Adrenal gland (tissue), 12 donors: ENCODE results near the gene EEF1AKMT3. TPM values are rescaled to one million over a fixed set of nuclear protein-coding genes. Genes with fewer than 3 reads are reported as not detected.
A peak's percentile ranks its signal among the peaks of the same experiment; 100 is the strongest.

Experiments used
- DNase-seq, 7 donors: peaks; one replicate each; pipeline ENCODE4 v3.0.0-alpha.2; 2019 to 2020
- H3K27ac ChIP-seq, 5 donors: fragments of 200-600 bp; sonication (generic) in 4 of 5; 1 replicate in 3 of 5; 2 replicates in 2 of 5; pipeline versions ENCODE4 v1.5.1 to v1.8.0; 2016 to 2020; ENCODE audit warnings: mild to moderate bottlenecking in 1 of 5
- H3K27me3 ChIP-seq: fragments of 200-600 bp; 2 replicates; pipeline ENCODE4 v1.8.0; 2021
- H3K36me3 ChIP-seq, 2 donors: fragments of 200-600 bp; replicated peaks in 1 of 2; 1 replicate in 1 of 2; 2 replicates in 1 of 2; pipeline versions ENCODE4 v1.5.1 to v1.8.0; 2018 to 2022
- H3K4me1 ChIP-seq, 2 donors: fragments of 200-600 bp; replicated peaks in 1 of 2; 1 replicate in 1 of 2; 2 replicates in 1 of 2; pipeline versions ENCODE4 v1.5.1 to v1.8.0; 2018 to 2021
- H3K4me3 ChIP-seq, 4 donors: fragments of 200-600 bp; sonication (generic) in 3 of 4; one replicate each; pipeline ENCODE4 v1.5.1; 2016 to 2018
- H3K9me3 ChIP-seq, 3 donors: fragments of 200-600 bp; sonication (generic) in 1 of 3; replicated peaks in 1 of 3; 1 replicate in 2 of 3; 2 replicates in 1 of 3; pipeline versions ENCODE4 v1.5.1 to v1.8.0; 2016 to 2021
- CTCF ChIP-seq, 6 experiments: fragments of 450-650 bp in 4 of 6; fragments of 200-600 bp in 2 of 6; sonication (generic) in 1 of 6; IDR thresholded peaks; 1 replicate in 5 of 6; 2 replicates in 1 of 6; pipeline versions ENCODE4 v1.5.1 to v1.8.0; 2016 to 2021; ENCODE audit warnings: antibody characterized with exemption in 6 of 6, mild to moderate bottlenecking in 2 of 6, moderate library complexity in 1 of 6
- POLR2A ChIP-seq, 2 donors: fragments of 450-650 bp; IDR thresholded peaks; one replicate each; pipeline ENCODE4 v1.6.1; 2017; ENCODE audit warnings: antibody characterized with exemption in 2 of 2, mild to moderate bottlenecking in 2 of 2, moderate library complexity in 1 of 2
- WGBS, 4 donors: extraction: QIAGEN DNeasy Blood & Tissue Kit in 2 of 4; methylation state at CpG; one replicate each; pipeline versions ENCODE4 v1.1.5 to v1.1.7; 2013 to 2017; 5-methylcytosine and 5-hydroxymethylcytosine counted together
- intact Hi-C, 2 donors: fragments of 100-400 bp; cut with DNase I; formaldehyde crosslinking; loops; one replicate each; pipeline versions ENCODE4 v1.14.1 to v1.15.0; 2022 to 2023
- polyA plus RNA-seq, 3 donors: library from polyadenylated mRNA; stranded (reverse); fragments of 200-250 nt in 2 of 3; fragments of 350-450 nt in 1 of 3; fragmentation: Illumina TruSeq in 1 of 3; extraction: RNeasy Lipid Tissue Mini Kit (QIAGEN cat#74804) in 1 of 3; gene quantifications; one replicate each; pipeline ENCODE4 v1.2.3, GENCODE V29; 2013 to 2014
- total RNA-seq, 9 donors: library from RNA; depleted of rRNA in 4 of 9; stranded (reverse); fragments of >200 nt in 4 of 9; fragments of 120-200 nt in 1 of 9; fragmentation: NEBNext Ultra II Directional in 1 of 9; extraction: Animal tissue kit (Norgen Biotek cat#: 25700) in 1 of 9; gene quantifications; one replicate each; pipeline versions ENCODE4 v1.1.0 to v1.2.4, GENCODE V29; 2013 to 2023
- donor health status: healthy with polysubstance abuse.
- donor health status: Bipolar disorder and iron deficiency.
- donor health status: DM: yes; HTN: yes; CAD: no.
- donor health status: DM: no; HTN: no; CAD: no.
- donor health status: DM: no; HTN: no; CAD: no.
- donor health status: DM: yes; HTN: yes; CAD: no.

EEF1AKMT3 gene
- total and polyA plus RNA-seq, 12 donors: 2.4 to 35.9 (median 8.8) TPM

GRCh38 chr12:57735198-57735855 is 37.1 kb upstream of the EEF1AKMT3 start:
- Histone ChIP-seq H3K4me3 (no peak overlapping the region), H3K9me3 (no peaks in the 10 kb centered on the region), H3K27me3 (peaks cover 39% of the 10 kb centered on the region), H3K36me3 (no peaks in the 10 kb centered on the region), H3K27ac (no peak overlapping the region), H3K4me1 (peaks cover 14 to 25% of the 10 kb centered on the region in 2 donors)
- DNase-seq: no peak
- 27 to 29% (median 28%) methylated on average over 8 of the region's 8 CpGs for WGBS, 4 donors
- no peak for TF ChIP-seq POLR2A (IDR thresholded peaks at IDR 0.05)
- no peak for TF ChIP-seq CTCF (IDR thresholded peaks at IDR 0.05)
- intact Hi-C loops: no loop called here

GRCh38 chr12:57735952-57736740 is 36.3 kb upstream of the EEF1AKMT3 start:
- WGBS, 4 donors: 7 to 29% (median 16%) methylated on average over 13 to 49 of the region's 49 CpGs
- intact Hi-C loops: no loop called here
- Histone ChIP-seq H3K4me1 (peaks cover 14 to 25% of the 10 kb centered on the region in 2 donors), H3K27ac (no peak overlapping the region), H3K36me3 (no peaks in the 10 kb centered on the region), H3K27me3 (peaks cover 47% of the 10 kb centered on the region), H3K4me3 (peak overlapping the region in 1 of 4 donors; percentile 12), H3K9me3 (no peaks in the 10 kb centered on the region)
- TF ChIP-seq POLR2A (IDR thresholded peaks at IDR 0.05) (no peak), CTCF (IDR thresholded peaks at IDR 0.05) (peak in 2 of 6 experiments; percentile 5 to 14)
- DNase-seq: no peak

GRCh38 chr12:57736741-57737466 is 35.5 kb upstream of the EEF1AKMT3 start:
- H3K27me3 ChIP-seq: peaks cover 48% of the 10 kb centered on the region
- H3K4me3 ChIP-seq: no peak overlapping the region
- intact Hi-C loops: no loop called here
- TF ChIP-seq POLR2A (IDR thresholded peaks at IDR 0.05) (no peak), CTCF (IDR thresholded peaks at IDR 0.05) (no peak)
- H3K4me1 ChIP-seq: peaks cover 14 to 25% of the 10 kb centered on the region in 2 donors
- DNase-seq: no peak
- H3K27ac ChIP-seq: no peak overlapping the region
- 14 to 25% (median 17%) methylated on average over 6 to 31 of the region's 31 CpGs for WGBS, 4 donors
- H3K36me3 ChIP-seq: no peaks in the 10 kb centered on the region
- no peaks in the 10 kb centered on the region for H3K9me3 ChIP-seq
